Measurements from ENCODE around the gene SLTM. TPM values are rescaled to one million over a fixed set of nuclear protein-coding genes. Genes with fewer than 3 reads are reported as not detected.

Gene SLTM
- 47.1 and 65.9 TPM in 2 replicates for total RNA-seq

GRCh38 chr15:58933281-58934113, at the start of gene SLTM:
Gene SLTM (minus strand): TSS chr15:58933679. CDS start chr15:58933565, 114 bp downstream.

Other genes starting within 250 kb of the SLTM start
- 141 and 183 TPM in 2 replicates for gene ADAM10, start 184.0 kb downstream of the SLTM start, total RNA-seq
- 22.4 and 34.1 TPM in 2 replicates for gene MINDY2, start 162.4 kb downstream of the SLTM start, total RNA-seq
- gene RNF111, start 54.0 kb upstream of the SLTM start, total RNA-seq: 10.5 and 16.1 TPM in 2 replicates
- gene CCNB2, start 171.5 kb upstream of the SLTM start, total RNA-seq: 5.1 and 57.3 TPM in 2 replicates

Measured in regular cardiac myocyte (primary cell).